ENCODE data around the gene SLC12A1.
"Not testable (repeated sequence)": the region's sequence is repeated elsewhere in the genome, so short reads cannot be mapped to it uniquely, and the experiment has no call there.

Gene SLC12A1

GRCh38 chr15:48309740-48310139, 103.6 kb downstream of the SLC12A1 start:
- no peak for DNase-seq (ENCODE audit: low read depth)

DNA sequence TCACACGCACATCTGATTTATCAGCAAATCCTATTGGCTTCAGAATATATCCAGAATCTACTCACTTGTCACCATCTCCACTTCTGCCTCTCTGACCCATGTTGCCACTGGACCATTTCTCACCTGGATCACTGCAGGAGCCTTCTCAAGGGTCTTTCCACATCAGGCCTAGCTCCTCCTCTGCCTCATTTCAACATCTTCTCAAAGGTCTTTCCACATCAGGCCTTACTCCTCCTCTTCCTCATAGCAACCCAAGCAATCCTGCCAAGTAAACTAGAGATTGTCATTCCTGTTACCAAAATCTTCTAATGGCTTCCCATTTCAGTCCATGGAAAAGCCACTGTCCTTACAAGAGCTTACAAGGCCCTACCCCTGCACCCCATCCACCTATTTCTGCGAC, 107.1 kb downstream of the SLC12A1 start:
- DNase-seq (ENCODE audit: low read depth), result no peak

DNA sequence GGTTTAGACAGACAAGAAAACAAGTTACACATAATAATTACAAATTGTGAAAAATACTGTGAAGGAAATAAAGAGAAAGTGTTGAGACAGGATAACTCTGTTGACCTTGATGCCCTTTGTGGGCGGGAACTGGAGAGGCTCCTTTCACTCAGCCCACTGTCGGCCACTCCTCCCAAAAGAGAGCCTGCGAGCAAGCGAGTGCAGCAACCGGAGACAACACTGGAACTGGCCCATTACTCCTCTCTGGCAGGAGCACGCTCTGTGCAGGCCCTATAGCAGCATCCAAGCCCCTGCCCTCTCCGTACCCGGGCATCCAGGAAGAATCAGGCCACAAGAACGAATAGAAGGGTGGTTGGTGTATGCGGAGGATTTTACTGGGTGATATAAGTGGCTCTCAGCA, 108.9 kb downstream of the SLC12A1 start:
- DNase-seq (ENCODE audit: low read depth), result no peak

- no peak for DNase-seq (ENCODE audit: low read depth)
These were observed 111.1 kb downstream of the SLC12A1 start for GRCh38 chr15:48317221-48317620.

DNA sequence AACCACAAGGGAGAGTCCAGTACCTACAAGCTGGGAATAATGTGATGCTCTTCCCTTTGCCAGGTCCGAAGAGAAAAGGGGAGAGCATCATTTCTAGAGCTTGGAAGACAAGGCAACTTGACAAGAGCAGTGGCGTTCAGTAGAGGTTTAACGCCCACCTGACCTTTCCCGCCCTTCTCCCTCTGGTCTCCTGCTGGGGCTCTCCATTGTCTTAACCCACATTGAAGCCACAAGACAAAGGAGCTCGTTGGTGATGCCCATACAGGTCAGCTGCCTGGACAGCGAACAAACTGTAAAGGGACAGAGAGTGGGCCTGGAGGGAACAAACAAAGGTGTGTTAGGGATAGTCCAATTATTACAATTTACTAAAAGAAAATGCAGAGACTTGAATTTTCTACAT, 112.0 kb downstream of the SLC12A1 start:
- DNase-seq (ENCODE audit: low read depth), result no peak

GRCh38 chr15:48323294-48323693, 117.2 kb downstream of the SLC12A1 start:
- no peak for DNase-seq (ENCODE audit: low read depth)

GRCh38 chr15:48324949-48325348, 118.8 kb downstream of the SLC12A1 start:
- no peak for DNase-seq (ENCODE audit: low read depth)

- DNase-seq (ENCODE audit: low read depth), result no peak
These were observed 119.3 kb downstream of the SLC12A1 start for GRCh38 chr15:48325400-48325799.

DNA sequence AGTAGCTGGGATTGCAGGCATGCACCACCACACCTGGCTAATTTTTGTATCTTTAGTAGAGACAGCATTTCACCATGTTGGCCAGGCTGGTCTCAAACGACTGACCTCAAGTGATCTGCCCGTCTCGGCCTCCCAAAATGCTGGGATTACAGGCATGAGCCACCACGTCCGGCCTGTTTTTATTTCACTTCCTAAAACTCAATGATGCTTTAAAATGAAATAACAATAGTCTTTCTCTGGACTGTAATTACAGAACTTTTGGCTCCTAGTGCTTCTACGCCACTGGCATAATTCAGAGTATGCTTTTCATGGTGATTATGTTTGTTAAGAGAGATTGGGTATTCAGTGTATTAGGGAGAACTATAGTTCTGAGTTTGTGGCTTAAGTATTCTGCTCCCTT, 120.1 kb downstream of the SLC12A1 start:
- DNase-seq (ENCODE audit: low read depth), result not testable (repeated sequence)

GRCh38 chr15:48330105-48330785, 124.1 kb downstream of the SLC12A1 start:
- DNase-seq (ENCODE audit: low read depth), result no peak

DNA sequence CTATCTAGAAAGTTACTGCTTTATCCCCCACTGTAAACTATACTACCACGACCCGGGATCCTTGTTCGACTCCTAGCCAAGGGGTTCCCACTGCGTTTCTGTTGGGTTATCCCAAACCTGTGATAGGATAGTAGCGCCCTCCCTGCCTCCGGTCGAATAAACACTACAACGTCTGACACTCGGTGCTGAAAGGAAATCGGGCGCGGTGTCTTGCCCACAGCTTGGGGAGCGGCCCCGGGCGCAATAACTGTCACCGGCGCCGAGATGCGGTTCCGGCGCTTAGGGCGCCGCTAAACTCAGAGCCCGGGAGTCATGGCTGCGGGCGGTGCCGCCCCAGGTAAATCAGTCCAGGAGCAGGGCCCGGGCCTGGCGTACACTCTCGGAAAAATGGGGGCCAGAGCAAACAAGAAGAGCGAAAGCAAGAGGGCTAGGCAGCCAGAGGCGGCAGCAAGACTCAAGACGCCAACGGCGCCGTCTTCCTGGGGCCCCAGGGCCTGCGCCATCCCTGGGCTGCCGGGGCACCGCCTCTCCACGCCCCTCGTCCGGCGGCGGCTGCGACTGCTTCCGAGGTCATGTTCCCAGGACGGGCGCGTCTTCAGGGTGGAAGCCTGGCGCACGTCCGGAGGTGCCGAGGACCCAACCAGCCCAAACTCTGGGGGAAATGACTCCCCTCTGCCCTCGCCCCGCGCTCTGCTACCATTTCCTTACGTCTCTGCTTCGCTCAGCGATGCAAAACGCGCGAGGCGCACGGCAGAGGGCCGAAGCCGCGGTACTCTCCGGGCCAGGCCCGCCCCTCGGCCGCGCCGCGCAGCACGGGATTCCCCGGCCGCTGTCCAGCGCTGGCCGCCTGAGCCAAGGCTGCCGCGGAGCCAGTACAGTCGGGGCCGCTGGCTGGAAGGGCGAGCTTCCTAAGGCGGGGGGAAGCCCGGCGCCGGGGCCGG, 125.0 kb downstream of the SLC12A1 start, which contains the start of gene DUT:
Gene DUT (plus strand): TSS at position 575 of the 941 bp plus-strand sequence. CDS start 87 bp downstream, at position 662.
- DNase-seq (ENCODE audit: low read depth), result peak; percentile 63

DNA sequence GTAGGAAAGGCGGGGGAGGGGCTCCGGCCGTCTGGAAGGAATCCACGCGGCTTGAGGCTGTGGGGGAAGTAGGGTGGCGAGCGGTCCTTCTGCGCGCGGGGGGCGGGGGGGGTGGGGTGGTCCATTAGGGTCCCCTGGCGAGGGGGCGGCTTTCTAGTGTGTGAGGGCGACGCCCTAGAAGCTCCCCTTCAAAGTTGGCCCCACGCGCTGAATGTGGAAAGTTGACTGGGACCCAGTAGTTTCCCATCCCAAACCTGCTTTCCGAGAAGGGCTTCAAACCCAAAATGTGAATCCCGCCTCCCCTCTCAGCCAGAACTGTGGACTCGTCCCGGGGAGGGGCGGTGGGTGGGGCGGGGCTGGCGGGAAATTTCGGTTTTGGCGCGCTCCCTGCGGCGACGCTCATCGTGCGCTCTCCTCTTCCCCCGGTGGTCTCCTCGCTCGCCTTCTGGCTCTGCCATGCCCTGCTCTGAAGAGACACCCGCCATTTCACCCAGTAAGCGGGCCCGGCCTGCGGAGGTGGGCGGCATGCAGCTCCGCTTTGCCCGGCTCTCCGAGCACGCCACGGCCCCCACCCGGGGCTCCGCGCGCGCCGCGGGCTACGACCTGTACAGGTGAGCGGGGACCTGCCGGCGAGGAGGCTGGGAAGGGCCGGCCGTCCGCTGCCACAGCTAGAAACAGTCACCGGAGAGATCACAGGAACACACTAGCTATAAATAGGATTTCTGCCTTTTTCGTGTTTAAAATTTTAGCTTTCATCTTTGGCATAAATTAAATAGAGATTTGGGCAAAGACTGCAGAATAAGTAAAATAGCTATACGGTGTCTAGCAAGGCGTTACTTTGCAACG, 125.9 kb downstream of the SLC12A1 start:
- DNase-seq (ENCODE audit: low read depth), result peak; percentile 38

- no peak for DNase-seq (ENCODE audit: low read depth)
These were observed 126.5 kb downstream of the SLC12A1 start for GRCh38 chr15:48332642-48333034.

GRCh38 chr15:48333540-48333939, 127.4 kb downstream of the SLC12A1 start:
- no peak for DNase-seq (ENCODE audit: low read depth)

DNA sequence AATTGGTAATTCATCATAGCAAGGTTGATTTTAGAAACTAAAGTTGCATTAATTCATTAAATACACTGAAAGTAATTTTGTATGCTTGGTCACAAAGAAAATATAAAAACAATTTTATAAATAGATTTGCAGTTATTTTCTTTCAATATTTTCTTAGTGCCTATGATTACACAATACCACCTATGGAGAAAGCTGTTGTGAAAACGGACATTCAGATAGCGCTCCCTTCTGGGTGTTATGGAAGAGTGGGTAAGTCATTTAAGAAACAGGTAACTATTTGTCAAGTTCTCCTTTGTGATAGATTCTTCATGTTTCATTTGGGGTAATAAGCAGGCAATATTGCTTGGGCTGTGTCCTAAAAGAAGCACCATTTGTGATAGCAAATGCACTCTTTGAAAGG, 128.2 kb downstream of the SLC12A1 start:
- DNase-seq (ENCODE audit: low read depth), result no peak

DNA sequence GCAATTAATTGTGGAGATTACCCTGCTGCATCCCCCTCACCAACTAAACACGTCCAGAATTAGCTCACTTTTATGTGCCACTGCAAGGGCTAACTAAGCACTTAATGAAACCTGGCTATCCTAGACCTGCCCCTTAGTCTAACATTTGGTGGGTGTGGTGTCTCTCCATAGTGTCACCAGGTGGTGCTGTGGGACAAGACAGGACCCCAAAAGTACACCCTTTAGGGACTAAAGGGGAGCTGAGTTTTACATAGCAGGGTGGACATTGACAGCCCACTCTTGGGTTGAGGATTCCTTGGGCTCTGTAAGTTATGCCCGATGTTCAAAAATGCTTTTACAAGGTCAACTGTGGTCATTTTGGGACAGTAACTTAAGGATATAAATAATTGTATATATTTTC, 130.8 kb downstream of the SLC12A1 start:
- DNase-seq (ENCODE audit: low read depth), result no peak

- no peak for DNase-seq (ENCODE audit: low read depth)
These were observed 131.5 kb downstream of the SLC12A1 start for GRCh38 chr15:48337607-48338006.

DNA sequence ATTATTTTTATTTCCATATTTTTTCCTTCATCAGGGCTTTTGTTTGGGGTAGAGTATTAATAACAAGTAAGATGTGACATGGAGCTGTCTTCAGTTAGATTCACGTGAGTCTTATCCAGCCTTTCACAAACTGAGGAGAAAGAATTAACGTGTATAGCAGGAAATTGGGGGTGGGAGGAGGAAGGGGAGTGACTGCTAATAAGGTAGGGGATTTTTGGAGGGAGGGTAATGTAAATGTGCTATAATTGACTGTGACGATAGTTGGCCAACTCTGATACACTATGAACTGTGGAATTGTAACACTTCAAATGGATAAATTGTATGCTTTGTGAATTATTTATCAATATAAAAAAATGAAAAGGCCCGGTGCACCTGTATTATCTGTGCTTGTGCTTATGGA, 134.0 kb downstream of the SLC12A1 start:
- no peak for DNase-seq (ENCODE audit: low read depth)

DNA sequence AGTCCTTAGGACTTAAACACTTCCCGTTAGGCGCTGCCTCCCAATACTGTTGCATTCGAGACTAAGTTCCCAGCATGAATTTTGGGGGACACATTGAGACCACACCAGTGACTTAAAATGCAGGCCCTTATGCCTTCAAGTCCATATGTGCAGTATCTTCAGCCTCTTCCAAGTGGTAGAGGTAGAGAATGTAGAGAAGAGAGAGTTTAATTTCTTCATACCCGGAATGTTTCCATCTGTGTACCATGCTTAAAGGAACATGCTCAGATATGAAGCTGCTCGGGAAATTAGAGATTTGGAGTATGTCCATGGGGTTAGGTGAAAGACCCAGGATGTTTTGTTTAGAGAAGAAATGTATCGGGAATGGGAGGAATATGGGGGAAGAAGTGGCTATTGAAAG, 137.8 kb downstream of the SLC12A1 start:
- no peak for DNase-seq (ENCODE audit: low read depth)

DNA sequence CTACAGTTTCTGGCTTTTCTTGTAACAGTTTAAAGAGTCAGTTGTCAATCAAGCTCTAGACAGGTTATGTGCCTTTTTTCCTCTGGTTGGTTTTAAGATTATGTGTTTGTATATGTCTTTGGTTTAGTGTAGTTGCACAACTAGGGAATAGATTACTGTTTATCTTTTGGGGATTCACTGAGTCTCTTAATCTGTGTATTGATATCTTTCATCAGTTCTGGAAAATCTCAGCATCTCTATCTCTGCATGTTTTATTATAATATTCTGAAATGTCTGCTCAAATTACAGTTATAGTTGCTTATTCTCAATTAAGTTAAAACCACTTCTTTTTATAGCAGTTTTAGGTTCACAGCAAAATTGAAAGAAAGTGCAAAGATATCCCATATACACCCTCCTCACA, 139.4 kb downstream of the SLC12A1 start:
- DNase-seq (ENCODE audit: low read depth), result no peak

DNA sequence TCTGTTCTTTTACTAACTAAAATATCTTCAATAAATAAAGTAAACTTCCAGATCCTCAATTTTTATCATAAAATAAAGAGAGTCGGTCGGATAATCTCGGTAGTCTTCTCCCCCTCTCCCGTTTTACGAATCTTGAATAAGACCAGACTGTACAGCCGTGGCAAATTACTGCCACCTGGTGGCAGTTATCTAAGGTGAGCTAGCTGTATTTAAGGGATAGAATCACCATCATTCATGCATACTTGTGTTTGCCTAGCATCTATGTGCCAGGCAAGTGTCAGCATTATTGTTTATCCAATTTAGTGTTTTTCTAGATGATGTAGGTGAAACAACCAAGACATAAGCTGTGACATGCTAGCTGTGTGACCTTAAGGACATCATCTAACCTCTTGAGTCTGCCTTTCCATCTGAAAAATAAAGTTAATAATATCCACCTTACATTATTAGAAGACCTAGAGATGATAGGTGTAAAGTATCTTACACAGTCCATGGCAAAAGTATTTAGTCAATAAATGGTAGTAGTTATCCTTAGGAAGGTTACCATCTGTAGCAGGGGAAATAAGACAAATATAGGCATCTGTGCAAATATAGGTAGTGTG, 146.5 kb downstream of the SLC12A1 start:
- DNase-seq (ENCODE audit: low read depth), result no peak
